Uterine smooth muscle cell (primary cell): Measurements from ENCODE around the gene ZNF93. TPM values are rescaled to one million over a fixed set of nuclear protein-coding genes. Genes with fewer than 3 reads are reported as not detected.

Source experiments
- total RNA-seq: library from RNA; depleted of rRNA; stranded (reverse); fragments of >200 nt; gene quantifications from 2 replicates; pipeline ENCODE4 v1.2.3, GENCODE V29; 2014

The ZNF93 gene
- 4.9 and 9.3 TPM in 2 replicates for total RNA-seq

GRCh38 chr19:19900729-19901444 is at the start of gene ZNF93:
ZNF93 (plus strand) TSS chr19:19900946; CDS start chr19:19901089, 143 bp downstream.

GRCh38 chr19:19865750-19866610 is 34.8 kb upstream of the ZNF93 start, which contains the start of gene ZNF253:
ZNF253 (plus strand) TSS chr19:19865882; CDS start chr19:19865997, 115 bp downstream.

Other genes starting within 250 kb of the ZNF93 start
- gene ATP13A1, start 237.3 kb upstream of the ZNF93 start, total RNA-seq = 110 and 138 TPM in 2 replicates
- 5.5 and 8.0 TPM in 2 replicates for gene ZNF101, start 232.1 kb upstream of the ZNF93 start, total RNA-seq
- gene ZNF14, start 167.8 kb upstream of the ZNF93 start, total RNA-seq = 5.2 and 8.4 TPM in 2 replicates
- gene ZNF506, start 79.2 kb upstream of the ZNF93 start, total RNA-seq = 7.1 and 12.7 TPM in 2 replicates
- 1.9 and 2.1 TPM in 2 replicates for gene ZNF253, start 35.1 kb upstream of the ZNF93 start, total RNA-seq
- 1.2 and 1.7 TPM in 2 replicates for gene ZNF682, start 138.6 kb downstream of the ZNF93 start, total RNA-seq
- gene ZNF90, start 177.1 kb downstream of the ZNF93 start, total RNA-seq = 3.1 and 3.7 TPM in 2 replicates